T-helper 2 cell treated with Interferon-gamma antibody and Interleukin-4, amounts not matched to agents 100 ng/mL and 5 ng/mL, for 36 hours (primary cell): ENCODE data around the gene NHLRC2. TPM values are rescaled to one million over a fixed set of nuclear protein-coding genes. Genes with fewer than 3 reads are reported as not detected.
"Not testable (repeated sequence)": the region's sequence is repeated elsewhere in the genome, so short reads cannot be mapped to it uniquely, and the experiment has no call there.

Experiments
- intact Hi-C: fragments of 100-400 bp; cut with micrococcal nuclease; formaldehyde crosslinking; loops from one replicate; pipeline ENCODE4 v1.15.1; 2023
- total RNA-seq: library from RNA; stranded (reverse); gene quantifications from 2 replicates; pipeline ENCODE4 v1.2.3, GENCODE V29; 2022

Gene NHLRC2
- total RNA-seq, result 25.4 and 27.9 TPM in 2 replicates

- intact Hi-C loops, result loop anchor here (1.0 to 5.0 kb wide), 7 partner anchors 107 to 1672 kb away; partner anchors contain the start of genes CASP7, GPAM and TRUB1
These were observed at the start of gene NHLRC2, which contains the start of gene DCLRE1A for GRCh38 chr10:113854013-113854760. TSS of gene NHLRC2 (plus strand) at chr10:113854661. CDS start at chr10:113854873, 212 bp downstream. TSS of gene DCLRE1A (minus strand) at chr10:113854082. CDS start at chr10:113853182, 900 bp downstream.

- intact Hi-C loops, result no loop called here
These were observed 48.0 kb upstream of the NHLRC2 start for GRCh38 chr10:113806503-113806902.

- intact Hi-C loops, result no loop called here
These were observed 46.3 kb upstream of the NHLRC2 start for GRCh38 chr10:113808168-113808567.

GRCh38 chr10:113814700-113815099 is 39.8 kb upstream of the NHLRC2 start:
- intact Hi-C loops, result not testable (repeated sequence)

- intact Hi-C loops, result no loop called here
These were observed 34.5 kb upstream of the NHLRC2 start for GRCh38 chr10:113819989-113820388.

- intact Hi-C loops, result no loop called here
These were observed 34.0 kb upstream of the NHLRC2 start for GRCh38 chr10:113820507-113820906.

GRCh38 chr10:113821306-113821705 is 33.2 kb upstream of the NHLRC2 start:
- intact Hi-C loops, result not testable (repeated sequence)

GRCh38 chr10:113822174-113822573 is 32.3 kb upstream of the NHLRC2 start:
- intact Hi-C loops, result no loop called here

- intact Hi-C loops, result no loop called here
These were observed 31.1 kb upstream of the NHLRC2 start for GRCh38 chr10:113823389-113823788.

GRCh38 chr10:113825791-113826190 is 28.7 kb upstream of the NHLRC2 start:
- intact Hi-C loops, result no loop called here

- intact Hi-C loops, result not testable (repeated sequence)
These were observed 25.9 kb upstream of the NHLRC2 start for GRCh38 chr10:113828567-113828966.

- intact Hi-C loops, result no loop called here
These were observed 12.3 kb upstream of the NHLRC2 start for GRCh38 chr10:113842171-113842570.

GRCh38 chr10:113843972-113844485 is 10.4 kb upstream of the NHLRC2 start:
- intact Hi-C loops, result no loop called here

GRCh38 chr10:113846036-113846435 is 8.4 kb upstream of the NHLRC2 start:
- intact Hi-C loops, result no loop called here

GRCh38 chr10:113849140-113849803 is 5.2 kb upstream of the NHLRC2 start:
- intact Hi-C loops, result no loop called here

GRCh38 chr10:113849946-113850345 is 4.5 kb upstream of the NHLRC2 start:
- intact Hi-C loops, result loop anchor here (5.0 kb wide), 4 partner anchors 232 to 1668 kb away; partner anchors contain the start of genes GPAM and TRUB1

GRCh38 chr10:113853578-113854012 is 866 bp upstream of the NHLRC2 start:
- intact Hi-C loops, result loop anchor here (1.0 to 5.0 kb wide), 8 partner anchors 108 to 1671 kb away; partner anchors contain the start of genes CASP7, CCDC186, GPAM and TRUB1

GRCh38 chr10:113854761-113855588 is 514 bp downstream of the NHLRC2 start:
- intact Hi-C loops, result loop anchor here (1.0 to 5.0 kb wide), 7 partner anchors 106 to 1673 kb away; partner anchors contain the start of genes CASP7, GPAM and TRUB1

GRCh38 chr10:113856563-113856962 is 2.1 kb downstream of the NHLRC2 start:
- intact Hi-C loops, result no loop called here

GRCh38 chr10:113857210-113857609 is 2.7 kb downstream of the NHLRC2 start:
- intact Hi-C loops, result no loop called here

GRCh38 chr10:113858541-113858940 is 4.1 kb downstream of the NHLRC2 start:
- intact Hi-C loops, result no loop called here
